Neuron (in vitro differentiated cells): ENCODE data around the gene FARP2.
"Not testable (repeated sequence)": the region's sequence is repeated elsewhere in the genome, so short reads cannot be mapped to it uniquely, and the experiment has no call there.

Experiments used
- H2AFZ ChIP-seq: one replicate; pipeline ENCODE4 v1.6.1; 2013; ENCODE audit warnings: low read depth, mild to moderate bottlenecking, inconsistent platforms, low read length, moderate library complexity
- H3K27me3 ChIP-seq: one replicate; pipeline ENCODE4 v1.6.1; 2013; ENCODE audit warnings: low read length; ENCODE audit not compliant: insufficient read depth
- H3K36me3 ChIP-seq: one replicate; pipeline ENCODE4 v1.6.1; 2013; ENCODE audit warnings: low read length; ENCODE audit not compliant: insufficient read depth
- H3K4me1 ChIP-seq: one replicate; pipeline ENCODE4 v1.6.1; 2013; ENCODE audit warnings: low read length; ENCODE audit not compliant: insufficient read depth
- H3K4me3 ChIP-seq: 2 replicates; pipeline ENCODE4 v1.5.1; 2013; ENCODE audit warnings: mild to moderate bottlenecking, low read length, moderate library complexity
- H3K9me3 ChIP-seq: one replicate; pipeline ENCODE4 v1.6.1; 2013; ENCODE audit warnings: low read length

The FARP2 gene

GRCh38 chr2:241498115-241499070, 142.3 kb downstream of the FARP2 start:
- Histone ChIP-seq H2AFZ (no peak overlapping the region), H3K9me3 (no peaks in the 10 kb centered on the region), H3K4me3 (no peak overlapping the region), H3K36me3 (peaks cover 77% of the 10 kb centered on the region), H3K27me3 (no peaks in the 10 kb centered on the region), H3K4me1 (no peaks in the 10 kb centered on the region)

GRCh38 chr2:241499146-241499965, 143.3 kb downstream of the FARP2 start:
- Histone ChIP-seq H3K4me1 (no peaks in the 10 kb centered on the region), H3K9me3 (no peaks in the 10 kb centered on the region), H3K27me3 (no peaks in the 10 kb centered on the region), H2AFZ (no peak overlapping the region), H3K4me3 (no peak overlapping the region), H3K36me3 (peaks cover 78% of the 10 kb centered on the region)

GRCh38 chr2:241500016-241500415, 143.9 kb downstream of the FARP2 start:
- Histone ChIP-seq H3K4me3 (no peak overlapping the region), H2AFZ (no peak overlapping the region), H3K27me3 (no peaks in the 10 kb centered on the region), H3K4me1 (no peaks in the 10 kb centered on the region), H3K9me3 (no peaks in the 10 kb centered on the region), H3K36me3 (peaks cover 74% of the 10 kb centered on the region)

- no peak overlapping the region for H2AFZ ChIP-seq
- peaks cover 69% of the 10 kb centered on the region for H3K36me3 ChIP-seq
- H3K4me1 ChIP-seq, result no peaks in the 10 kb centered on the region
- no peak overlapping the region for H3K4me3 ChIP-seq
- no peaks in the 10 kb centered on the region for H3K9me3 ChIP-seq
- no peaks in the 10 kb centered on the region for H3K27me3 ChIP-seq
Measured at GRCh38 chr2:241500431-241500975, 144.4 kb downstream of the FARP2 start.

- Histone ChIP-seq H3K36me3 (peaks cover 64% of the 10 kb centered on the region), H3K4me3 (no peak overlapping the region), H3K4me1 (no peaks in the 10 kb centered on the region), H2AFZ (no peak overlapping the region), H3K9me3 (no peaks in the 10 kb centered on the region), H3K27me3 (no peaks in the 10 kb centered on the region)
Measured at GRCh38 chr2:241501099-241501541, 145.0 kb downstream of the FARP2 start.

- no peaks in the 10 kb centered on the region for H3K27me3 ChIP-seq
- no peaks in the 10 kb centered on the region for H3K9me3 ChIP-seq
- H2AFZ ChIP-seq, result no peak overlapping the region
- H3K36me3 ChIP-seq, result peaks cover 60% of the 10 kb centered on the region
- no peak overlapping the region for H3K4me3 ChIP-seq
- H3K4me1 ChIP-seq, result no peaks in the 10 kb centered on the region
Measured at GRCh38 chr2:241501551-241501950, 145.5 kb downstream of the FARP2 start.

GRCh38 chr2:241502281-241502680, 146.2 kb downstream of the FARP2 start:
- Histone ChIP-seq H3K36me3 (peaks cover 53% of the 10 kb centered on the region), H3K9me3 (no peaks in the 10 kb centered on the region)

GRCh38 chr2:241503776-241504392, 147.8 kb downstream of the FARP2 start:
- no peaks in the 10 kb centered on the region for H3K27me3 ChIP-seq
- no peak overlapping the region for H2AFZ ChIP-seq
- peaks cover 37% of the 10 kb centered on the region for H3K36me3 ChIP-seq
- H3K4me3 ChIP-seq, result no peak overlapping the region
- H3K4me1 ChIP-seq, result peaks cover 12% of the 10 kb centered on the region
- no peaks in the 10 kb centered on the region for H3K9me3 ChIP-seq

More at GRCh38 chr2:241502281-241502680, 146.2 kb downstream of the FARP2 start:
- no peaks in the 10 kb centered on the region for H3K27me3 ChIP-seq
- H3K4me3 ChIP-seq, result no peak overlapping the region
- peaks cover 7% of the 10 kb centered on the region for H3K4me1 ChIP-seq
- no peak overlapping the region for H2AFZ ChIP-seq

- H3K9me3 ChIP-seq, result no peaks in the 10 kb centered on the region
- H3K4me1 ChIP-seq, result peaks cover 12% of the 10 kb centered on the region
- H2AFZ ChIP-seq, result no peak overlapping the region
- no peak overlapping the region for H3K4me3 ChIP-seq
- peaks cover 24% of the 10 kb centered on the region for H3K36me3 ChIP-seq
- no peaks in the 10 kb centered on the region for H3K27me3 ChIP-seq
Measured at GRCh38 chr2:241505086-241505780, 149.1 kb downstream of the FARP2 start.

- H3K9me3 ChIP-seq, result no peaks in the 10 kb centered on the region
Measured at GRCh38 chr2:241505781-241506201, 149.7 kb downstream of the FARP2 start.

GRCh38 chr2:241506317-241506716, 150.2 kb downstream of the FARP2 start:
- H3K36me3 ChIP-seq, result peaks cover 14% of the 10 kb centered on the region
- not testable (repeated sequence) for H2AFZ ChIP-seq, H3K27me3 ChIP-seq, H3K9me3 ChIP-seq, H3K4me3 ChIP-seq
- peaks cover 12% of the 10 kb centered on the region for H3K4me1 ChIP-seq

More at GRCh38 chr2:241505781-241506201, 149.7 kb downstream of the FARP2 start:
- no peaks in the 10 kb centered on the region for H3K27me3 ChIP-seq
- H2AFZ ChIP-seq, result no peak overlapping the region
- peaks cover 19% of the 10 kb centered on the region for H3K36me3 ChIP-seq
- H3K4me3 ChIP-seq, result no peak overlapping the region
- peaks cover 12% of the 10 kb centered on the region for H3K4me1 ChIP-seq

- H3K27me3 ChIP-seq, result no peaks in the 10 kb centered on the region
- peak overlapping the region; percentile 95 for H3K4me3 ChIP-seq
- H3K36me3 ChIP-seq, result peaks cover 9% of the 10 kb centered on the region
- H2AFZ ChIP-seq, result no peak overlapping the region
- H3K9me3 ChIP-seq, result no peaks in the 10 kb centered on the region
- H3K4me1 ChIP-seq, result peaks cover 12% of the 10 kb centered on the region
Measured at GRCh38 chr2:241506793-241507429, 150.8 kb downstream of the FARP2 start.
